Occipital lobe (tissue), 2 donors: ENCODE results near the gene HORMAD2. TPM values are rescaled to one million over a fixed set of nuclear protein-coding genes. Genes with fewer than 3 reads are reported as not detected.
A peak's percentile ranks its signal among the peaks of the same experiment; 100 is the strongest.
"Not testable (repeated sequence)": the region's sequence is repeated elsewhere in the genome, so short reads cannot be mapped to it uniquely, and the experiment has no call there.

Source experiments
- DNase-seq: peaks from one replicate; lab custom pipeline; 2025; lab: John Stamatoyannopoulos, UW
- total RNA-seq: library from RNA; depleted of rRNA; stranded (reverse); fragments of >200 nt; gene quantifications from one replicate; pipeline ENCODE4 v1.2.3, GENCODE V29; 2014

Gene HORMAD2
- total RNA-seq, 1 donor from 2014 or later, result 0.78 TPM

DNA sequence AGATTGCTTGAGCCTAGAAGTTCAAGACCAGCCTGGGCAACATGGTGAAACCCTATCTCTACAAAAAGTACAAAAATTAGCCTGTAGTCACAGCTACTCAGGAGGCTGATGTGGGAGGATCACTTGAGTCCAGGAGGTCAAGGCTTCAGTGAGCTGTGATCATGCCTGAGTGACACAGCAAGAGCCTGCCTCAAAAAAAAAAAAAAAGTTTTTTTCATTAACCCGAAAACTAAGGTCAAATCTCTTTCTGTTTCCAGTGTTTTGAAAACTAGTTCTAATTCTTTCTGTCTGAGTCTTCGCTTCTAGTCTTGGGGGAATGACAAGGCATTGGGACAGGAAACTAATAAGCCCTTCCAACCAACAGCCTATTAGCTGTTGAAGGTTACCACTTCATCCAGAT, 108.6 kb downstream of the HORMAD2 start:
- no peak for DNase-seq

GRCh38 chr22:30190574-30190973, 110.3 kb downstream of the HORMAD2 start:
- no peak for DNase-seq

DNA sequence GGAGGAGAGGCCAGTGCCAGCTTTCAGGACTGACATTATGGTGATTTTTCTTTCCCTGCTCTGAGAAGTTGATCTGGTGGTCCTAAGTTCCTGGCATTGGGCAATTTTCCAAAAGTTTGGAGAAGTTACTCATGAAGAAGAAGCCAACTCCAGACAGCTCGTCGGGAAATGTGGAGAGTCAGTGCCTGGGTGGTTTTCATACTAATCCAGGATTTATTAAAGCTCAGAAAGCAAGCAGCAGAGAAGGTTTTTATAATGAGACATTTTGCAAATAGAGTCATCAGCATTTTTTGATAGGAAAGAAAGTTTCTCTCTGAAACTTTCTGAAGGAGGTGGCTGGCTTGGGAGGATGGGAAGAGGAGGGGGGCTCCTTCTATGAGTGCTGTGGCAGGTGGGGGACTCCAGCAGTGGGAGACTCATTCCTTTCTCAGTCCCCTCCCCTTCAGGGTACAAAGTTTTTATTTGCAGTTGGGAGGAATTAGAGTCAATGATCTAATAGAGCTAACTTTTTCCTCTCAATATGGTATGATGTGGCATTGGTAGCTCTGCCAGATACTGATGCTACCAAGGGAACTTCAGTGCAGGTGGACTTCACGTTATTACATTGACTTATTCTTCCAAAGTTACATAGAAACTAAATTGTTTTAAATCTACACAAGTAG, 110.9 kb downstream of the HORMAD2 start:
- no peak for DNase-seq

DNA sequence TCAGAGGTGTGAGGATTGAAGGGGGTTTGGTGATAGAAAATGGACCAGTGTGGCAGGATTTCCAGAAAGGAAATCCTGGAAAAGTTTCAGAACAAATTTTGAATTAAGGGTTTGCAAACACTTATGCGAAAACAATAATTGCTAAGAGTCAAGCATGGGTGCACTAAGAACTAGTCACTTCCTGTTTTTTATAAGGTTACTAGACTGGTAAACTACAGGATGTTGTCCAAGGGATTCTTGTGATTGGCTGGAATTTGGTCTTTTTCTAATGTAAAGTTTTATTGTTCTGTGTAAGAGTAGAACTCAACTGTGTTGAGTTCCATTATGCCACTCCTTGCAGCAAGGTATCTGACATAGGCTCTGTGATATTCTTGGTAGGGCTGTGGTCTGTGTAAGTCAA, 112.2 kb downstream of the HORMAD2 start:
- no peak for DNase-seq

GRCh38 chr22:30193031-30193775, 112.9 kb downstream of the HORMAD2 start:
- DNase-seq, result no peak

GRCh38 chr22:30195245-30196140, 115.2 kb downstream of the HORMAD2 start:
- DNase-seq, result no peak

DNA sequence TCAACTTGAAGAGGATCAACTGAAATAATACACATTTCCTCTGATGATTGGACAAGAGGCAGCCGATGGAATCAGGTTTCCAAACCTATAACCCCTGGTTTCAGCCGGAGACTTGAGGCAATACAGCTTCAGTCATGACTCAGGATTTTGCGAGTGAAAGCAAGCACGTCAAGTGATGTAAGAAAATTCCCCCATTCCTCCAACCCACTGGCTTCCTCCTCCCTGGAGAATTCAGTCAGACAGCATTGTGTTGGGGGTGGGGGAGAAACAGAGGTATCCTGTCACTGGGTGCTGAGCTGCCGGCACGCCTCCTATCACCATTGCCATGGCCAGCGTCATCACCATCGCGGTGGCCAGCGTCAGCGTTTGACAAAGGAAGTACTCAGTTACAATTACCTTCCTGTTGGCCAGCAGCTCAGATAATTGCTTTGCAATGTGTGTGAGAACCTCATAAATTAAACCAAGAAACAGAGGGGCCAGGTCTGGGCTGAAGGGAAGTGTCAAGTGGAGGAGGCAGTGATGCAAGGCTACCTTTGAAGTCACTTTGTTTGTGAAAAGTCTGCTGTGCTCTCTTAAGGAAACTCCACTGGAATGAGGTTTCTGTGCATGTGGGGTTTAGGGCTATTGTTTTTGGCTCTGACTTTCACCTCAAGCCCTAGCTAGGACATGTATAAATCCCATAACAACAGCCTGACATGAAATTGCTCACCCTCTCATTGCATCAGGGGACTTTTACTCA, 116.0 kb downstream of the HORMAD2 start:
- no peak for DNase-seq

GRCh38 chr22:30196880-30197336, 116.6 kb downstream of the HORMAD2 start:
- no peak for DNase-seq

GRCh38 chr22:30197389-30197788, 117.1 kb downstream of the HORMAD2 start:
- no peak for DNase-seq

- DNase-seq, result no peak
Observed at GRCh38 chr22:30198152-30198825, 118.0 kb downstream of the HORMAD2 start.

DNA sequence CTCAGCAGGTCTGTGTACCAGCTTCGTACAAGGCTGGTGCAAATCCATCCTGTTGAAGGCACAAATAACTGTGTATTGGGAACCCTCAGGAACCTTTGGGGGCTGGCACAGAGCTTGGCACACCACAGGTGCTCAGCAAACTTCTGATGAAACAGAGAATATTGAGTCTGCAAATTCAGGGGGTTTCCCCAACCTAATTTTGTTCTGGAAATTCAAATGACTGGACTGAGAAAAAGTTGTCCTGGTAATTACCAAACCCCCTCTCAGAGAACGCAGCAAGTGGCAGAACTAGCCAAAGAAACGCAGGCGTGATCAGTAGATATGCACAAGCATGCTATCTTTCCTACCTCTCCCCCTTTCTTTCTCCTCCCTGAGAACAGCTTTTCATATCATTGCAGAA, 118.7 kb downstream of the HORMAD2 start:
- no peak for DNase-seq

- not testable (repeated sequence) for DNase-seq
Observed at GRCh38 chr22:30200905-30201304, 120.6 kb downstream of the HORMAD2 start.

DNA sequence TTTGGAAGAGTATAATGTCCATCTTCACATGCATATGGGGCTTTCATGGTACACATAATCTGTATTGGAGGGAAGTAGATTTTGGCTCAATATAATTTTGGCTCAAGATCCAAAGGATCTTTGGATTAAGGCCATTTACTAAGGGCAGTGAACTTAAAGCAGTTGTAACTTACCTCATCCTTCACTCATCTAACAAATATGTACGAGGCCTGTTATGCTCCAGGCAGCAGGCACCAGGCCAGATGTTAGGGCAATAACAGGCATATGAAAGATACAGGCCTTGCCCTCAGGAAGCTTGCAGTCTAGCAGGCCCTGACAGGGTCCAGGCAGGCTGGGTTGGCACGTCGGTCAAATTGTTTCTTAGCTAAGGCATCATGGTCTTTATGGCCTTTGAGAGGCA, 121.7 kb downstream of the HORMAD2 start:
- DNase-seq, result no peak

DNA sequence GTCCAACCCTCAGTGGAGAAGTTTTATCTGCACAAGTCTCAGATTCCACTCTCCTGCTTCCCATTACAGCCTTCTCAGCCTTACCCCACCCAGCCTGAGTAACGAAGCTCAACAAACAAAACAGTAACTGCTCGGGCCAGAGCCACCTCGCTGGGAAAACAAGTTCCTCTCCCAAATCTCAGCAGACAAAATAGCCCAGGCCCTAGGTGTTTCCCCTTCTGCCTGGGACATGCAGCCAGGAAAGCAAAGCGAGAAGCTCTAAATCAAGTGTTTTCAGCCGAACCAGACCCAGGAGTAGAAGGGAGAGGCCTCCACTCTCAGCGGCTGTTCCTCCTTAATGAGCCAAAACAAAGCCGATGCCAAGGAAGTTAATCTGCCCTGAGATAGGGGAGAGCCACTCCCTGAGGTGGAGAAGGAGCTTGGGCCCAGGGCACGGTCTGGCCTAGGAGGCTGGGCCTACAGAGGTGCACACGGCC, 122.3 kb downstream of the HORMAD2 start:
- no peak for DNase-seq

- DNase-seq, result no peak
Observed at GRCh38 chr22:30204015-30204741, 123.9 kb downstream of the HORMAD2 start.

- no peak for DNase-seq
Observed at GRCh38 chr22:30204742-30205111, 124.5 kb downstream of the HORMAD2 start.

DNA sequence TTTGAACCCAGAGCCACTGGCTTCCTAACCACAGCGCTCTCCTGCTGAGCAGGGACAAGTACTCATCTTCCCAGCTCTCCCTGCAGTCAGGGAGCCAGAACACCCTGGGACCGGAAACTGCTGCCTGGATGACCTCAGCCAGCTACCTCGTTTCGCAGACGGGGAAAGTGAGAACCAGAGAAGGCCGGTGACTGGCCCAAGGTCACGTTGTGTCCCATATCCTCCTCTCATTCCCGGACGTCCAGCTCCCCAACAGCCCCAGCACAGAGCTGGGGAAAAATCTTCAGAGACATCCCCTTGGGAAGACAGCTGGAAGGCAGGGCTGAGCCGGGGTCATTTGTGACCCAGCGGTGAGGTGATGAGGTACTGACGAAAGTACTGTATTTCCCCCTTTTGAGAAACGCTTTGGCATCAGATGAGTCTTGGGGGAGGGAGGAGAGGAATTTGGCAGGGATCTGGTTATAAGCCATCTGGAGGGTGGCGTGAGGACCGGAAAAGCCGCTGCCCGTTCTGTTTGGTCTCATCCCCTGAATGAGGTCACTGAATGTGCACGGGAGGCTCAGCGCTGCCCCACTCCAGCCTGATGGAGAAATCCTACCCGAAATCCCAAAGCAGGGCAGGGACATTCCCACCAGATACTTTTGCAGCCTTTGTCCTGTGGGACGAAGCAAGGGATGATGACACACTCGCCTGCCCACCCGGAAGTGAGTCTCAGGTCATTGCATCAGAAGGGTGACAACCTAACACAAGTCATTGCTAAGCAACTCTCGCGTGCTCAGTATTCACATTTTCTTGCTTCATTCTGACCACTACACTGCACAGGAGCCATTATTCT, 125.2 kb downstream of the HORMAD2 start:
- no peak for DNase-seq

GRCh38 chr22:30206944-30207343, 126.7 kb downstream of the HORMAD2 start:
- peak; percentile 64 for DNase-seq
